ENCODE measurements around the gene DNPH1. TPM values are rescaled to one million over a fixed set of nuclear protein-coding genes. Genes with fewer than 3 reads are reported as not detected.

DNPH1 gene
- total RNA-seq, 1 donor: 21.6 TPM

- no peak for TF ChIP-seq CTCF (IDR thresholded peaks at IDR 0.05; ENCODE audit: insufficient read depth, low read depth, low read length)
- no peak for DNase-seq (ENCODE audit: low read depth)
- H3K4me3 ChIP-seq (ENCODE audit: low read depth, low read length): no peak overlapping the region
These were observed 2.6 kb upstream of the DNPH1 start for GRCh38 chr6:43231735-43232450.

GRCh38 chr6:43231053-43231452 is 1.8 kb upstream of the DNPH1 start:
- no peak for TF ChIP-seq CTCF (IDR thresholded peaks at IDR 0.05; ENCODE audit: insufficient read depth, low read depth, low read length)
- DNase-seq (ENCODE audit: low read depth): no peak
- H3K4me3 ChIP-seq (ENCODE audit: low read depth, low read length): no peak overlapping the region

- no peak for TF ChIP-seq CTCF (IDR thresholded peaks at IDR 0.05; ENCODE audit: insufficient read depth, low read depth, low read length)
- peak overlapping the region; percentile 63 for H3K4me3 ChIP-seq (ENCODE audit: low read depth, low read length)
- no peak for DNase-seq (ENCODE audit: low read depth)
These were observed 731 bp upstream of the DNPH1 start for GRCh38 chr6:43229803-43230620.

GRCh38 chr6:43226192-43226851 is 3.0 kb downstream of the DNPH1 start:
- DNase-seq (ENCODE audit: low read depth): no peak
- H3K4me3 ChIP-seq (ENCODE audit: low read depth, low read length): no peak overlapping the region
- TF ChIP-seq CTCF (IDR thresholded peaks at IDR 0.05; ENCODE audit: insufficient read depth, low read depth, low read length): no peak

- no peak for TF ChIP-seq CTCF (IDR thresholded peaks at IDR 0.05; ENCODE audit: insufficient read depth, low read depth, low read length)
- no peak overlapping the region for H3K4me3 ChIP-seq (ENCODE audit: low read depth, low read length)
- DNase-seq (ENCODE audit: low read depth): no peak
These were observed 6.1 kb downstream of the DNPH1 start for GRCh38 chr6:43223175-43223574.

- no peak for TF ChIP-seq CTCF (IDR thresholded peaks at IDR 0.05; ENCODE audit: insufficient read depth, low read depth, low read length)
- DNase-seq (ENCODE audit: low read depth): no peak
- H3K4me3 ChIP-seq (ENCODE audit: low read depth, low read length): no peak overlapping the region
These were observed 6.7 kb downstream of the DNPH1 start for GRCh38 chr6:43222418-43223059.
